Germinal center (tissue), 1 donor: ENCODE results near the gene ADARB1.

Source experiments
- DNase-seq: peaks from one replicate; pipeline ENCODE4 v3.0.0; 2012; ENCODE audit warnings: mixed read lengths, low spot score

Gene ADARB1

GRCh38 chr21:45039317-45040156, 34.8 kb upstream of the ADARB1 start:
- DNase-seq = no peak

DNA sequence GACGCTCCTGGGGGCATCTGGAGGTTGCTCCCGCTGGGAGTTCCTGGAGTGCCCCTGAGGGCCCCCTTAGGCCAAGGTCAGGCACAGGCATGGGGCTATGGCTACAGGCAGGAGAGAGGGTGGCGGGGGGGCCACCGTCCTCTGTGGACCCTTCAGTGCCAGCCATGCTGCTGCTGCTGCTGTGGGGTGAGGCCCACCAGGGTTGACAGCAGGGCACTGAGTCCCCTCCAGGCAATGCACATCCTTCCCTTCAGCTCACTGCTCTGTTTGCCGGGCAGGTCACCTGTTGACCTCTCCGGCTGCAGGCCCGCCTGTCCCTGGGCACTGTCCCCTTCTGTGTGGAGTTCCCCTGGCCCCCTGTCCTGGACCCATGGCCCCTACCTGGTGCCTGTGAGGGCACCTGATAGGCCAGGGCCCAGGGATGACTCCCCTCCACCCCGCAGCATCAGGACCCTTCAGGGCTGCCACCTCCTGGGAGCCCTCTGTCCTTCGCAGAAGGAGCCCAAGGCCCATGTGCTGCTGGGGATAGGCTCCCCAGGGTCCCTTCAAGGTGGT, 34.1 kb upstream of the ADARB1 start:
- DNase-seq = no peak

- no peak for DNase-seq
Observed at GRCh38 chr21:45040739-45041138, 33.6 kb upstream of the ADARB1 start.

DNA sequence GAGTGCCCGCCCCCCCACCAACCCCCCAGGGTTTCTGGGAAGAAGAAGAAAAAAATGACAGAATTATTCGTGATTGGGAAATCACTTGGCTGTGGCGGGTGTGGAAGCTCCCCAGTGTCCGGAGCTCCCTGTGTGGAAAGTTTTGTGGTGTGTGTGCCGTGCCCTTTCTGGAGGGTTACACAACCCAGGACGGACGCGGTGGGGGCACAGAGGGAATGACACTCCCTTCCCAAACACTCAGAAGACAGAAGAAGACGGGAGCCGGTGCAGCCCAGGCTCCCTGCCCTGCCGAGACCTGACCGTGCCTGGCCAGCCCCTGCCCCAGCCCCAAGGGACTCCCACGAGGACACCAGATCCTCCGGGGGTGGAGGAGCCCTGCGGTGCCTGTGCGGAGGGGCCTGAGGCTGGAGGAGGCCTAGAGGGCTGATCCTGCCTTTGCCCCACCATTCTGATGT, 33.0 kb upstream of the ADARB1 start:
- DNase-seq = no peak

GRCh38 chr21:45041984-45042663, 32.3 kb upstream of the ADARB1 start:
- DNase-seq = no peak

GRCh38 chr21:45042664-45043161, 31.7 kb upstream of the ADARB1 start:
- no peak for DNase-seq

GRCh38 chr21:45043541-45044020, 30.8 kb upstream of the ADARB1 start:
- DNase-seq = no peak

GRCh38 chr21:45045481-45045880, 28.9 kb upstream of the ADARB1 start:
- DNase-seq = no peak

DNA sequence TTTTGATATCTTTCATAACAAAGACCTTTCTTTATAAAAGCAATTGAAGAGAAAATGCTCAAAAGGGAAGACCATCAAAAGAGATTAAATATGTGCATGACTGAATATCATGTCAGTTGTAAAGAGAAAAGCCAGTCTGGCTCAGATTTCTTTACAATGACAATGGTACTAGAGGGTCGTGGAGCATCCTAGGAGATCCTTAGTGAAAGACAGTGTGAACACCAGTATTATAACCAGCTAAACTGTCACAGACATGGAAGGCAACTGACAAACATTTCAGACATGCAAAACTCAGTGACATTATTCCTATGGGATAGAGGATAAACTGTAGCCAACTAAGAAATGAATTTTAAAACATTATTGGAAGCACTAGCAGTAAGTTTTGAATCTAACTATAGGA, 27.1 kb upstream of the ADARB1 start:
- no peak for DNase-seq

DNA sequence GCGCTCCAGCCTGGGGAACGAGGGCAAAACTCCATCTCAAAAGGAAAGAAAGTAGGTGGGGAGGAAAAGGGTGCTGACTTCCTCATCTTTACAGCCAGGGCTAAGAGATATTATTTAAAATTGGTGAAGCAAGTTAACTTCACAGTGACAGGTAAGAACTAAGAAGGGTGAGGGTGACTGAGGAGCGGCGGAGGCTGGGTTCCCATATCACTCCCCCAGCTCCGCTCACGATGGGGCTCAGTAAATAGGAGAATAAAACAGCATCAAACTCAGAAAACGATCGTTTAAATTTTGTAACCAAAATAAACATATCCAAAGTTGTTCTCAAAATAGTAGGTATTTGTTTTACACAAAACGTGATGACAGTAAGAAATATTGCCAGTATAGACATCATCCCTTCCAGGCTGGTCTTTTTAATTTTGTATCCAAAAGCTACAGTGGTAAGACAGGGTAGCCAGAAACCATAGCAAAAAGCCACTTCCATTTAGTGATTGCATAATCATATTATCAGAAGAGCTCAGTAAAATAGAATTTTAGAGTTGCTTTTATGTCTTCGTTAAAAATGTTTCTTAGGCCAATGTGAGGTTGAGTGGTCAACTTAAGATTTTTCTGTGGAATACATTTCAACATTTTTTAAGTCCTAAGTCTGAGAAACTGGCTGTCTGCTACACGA, 26.2 kb upstream of the ADARB1 start:
- DNase-seq = no peak

DNA sequence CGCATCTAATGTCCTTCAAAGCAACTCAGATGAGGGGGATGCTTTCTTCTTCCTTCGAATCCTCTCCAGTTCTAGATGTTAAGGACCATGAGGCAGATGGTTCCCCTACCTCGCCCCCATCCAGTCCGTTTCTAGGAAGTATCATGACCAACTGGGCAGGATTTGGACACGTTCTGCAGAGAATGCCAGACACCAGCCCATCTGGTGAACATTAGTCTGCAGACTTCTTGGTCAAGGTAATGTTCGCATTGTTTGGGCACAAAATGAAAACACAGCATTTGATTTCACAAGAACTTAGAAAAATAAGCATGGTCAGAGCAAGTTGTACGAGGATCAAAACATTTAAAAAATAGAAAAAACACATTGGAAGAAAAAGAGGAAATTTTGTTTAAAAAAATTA, 25.4 kb upstream of the ADARB1 start:
- DNase-seq = no peak

GRCh38 chr21:45049714-45050344, 24.6 kb upstream of the ADARB1 start:
- DNase-seq = no peak

DNA sequence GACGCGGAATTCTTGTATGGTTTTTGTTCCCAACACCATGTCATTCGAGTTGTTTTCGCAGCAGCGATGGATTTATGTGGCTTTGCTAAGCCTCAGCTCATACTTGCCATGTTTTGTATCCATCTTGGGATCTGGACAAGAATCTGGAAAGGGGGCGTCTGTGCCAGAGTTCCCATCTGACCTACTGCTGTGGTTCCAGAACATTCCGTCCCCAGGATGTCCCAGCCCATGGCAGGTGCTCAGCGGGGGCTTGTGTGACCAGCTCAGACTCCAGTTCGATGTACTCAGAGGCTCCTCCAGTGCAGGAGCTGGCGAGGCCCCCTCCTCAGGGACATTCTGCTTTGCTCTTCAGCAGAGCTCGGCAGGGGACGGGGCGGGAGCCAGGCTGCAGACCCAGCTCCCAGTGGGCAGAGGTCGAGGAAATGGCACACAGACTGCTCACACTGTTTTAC, 24.0 kb upstream of the ADARB1 start:
- no peak for DNase-seq

- DNase-seq = no peak
Observed at GRCh38 chr21:45050797-45051489, 23.4 kb upstream of the ADARB1 start.

DNA sequence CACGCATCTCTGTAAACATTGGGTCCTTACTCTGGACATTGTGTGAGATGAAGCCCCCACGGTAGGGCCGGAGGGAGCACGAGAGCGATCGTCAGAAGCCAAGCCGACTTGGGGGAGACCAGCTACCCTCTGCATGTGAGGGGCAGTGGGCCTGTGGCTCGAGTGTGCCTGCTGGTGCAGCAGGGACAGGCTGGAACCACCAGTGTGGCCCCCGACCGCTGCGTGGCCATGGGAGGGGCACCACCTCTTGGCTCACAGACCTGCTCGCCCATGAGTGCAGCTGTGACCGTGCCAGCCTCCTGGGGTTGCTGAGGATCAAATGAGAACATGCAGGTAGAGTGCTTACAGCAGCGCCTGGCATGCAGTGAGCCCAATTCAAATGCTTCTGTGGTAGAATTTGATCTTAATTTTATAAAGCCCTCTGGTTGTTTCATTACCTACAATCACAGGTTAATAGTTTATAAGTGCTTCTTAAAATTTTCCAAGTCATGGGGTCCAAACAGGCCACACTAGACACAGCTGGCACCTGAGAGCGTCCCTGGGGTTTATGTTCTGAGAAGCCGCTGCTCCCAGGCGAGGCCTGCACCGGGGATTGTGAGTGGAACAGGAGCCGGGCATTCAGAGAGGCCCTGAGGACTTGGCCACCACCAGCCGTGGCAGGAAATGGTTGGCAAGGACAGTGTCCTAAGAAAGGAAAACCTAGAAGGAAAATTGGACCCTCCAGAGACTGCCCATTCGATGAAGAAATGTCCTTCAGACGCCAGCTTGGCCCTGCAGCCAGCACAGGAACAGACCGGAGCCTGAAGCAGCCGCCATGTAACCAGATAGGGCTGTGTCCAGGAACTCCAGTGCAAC, 22.6 kb upstream of the ADARB1 start:
- no peak for DNase-seq

GRCh38 chr21:45052960-45053359, 21.4 kb upstream of the ADARB1 start:
- DNase-seq = no peak

DNA sequence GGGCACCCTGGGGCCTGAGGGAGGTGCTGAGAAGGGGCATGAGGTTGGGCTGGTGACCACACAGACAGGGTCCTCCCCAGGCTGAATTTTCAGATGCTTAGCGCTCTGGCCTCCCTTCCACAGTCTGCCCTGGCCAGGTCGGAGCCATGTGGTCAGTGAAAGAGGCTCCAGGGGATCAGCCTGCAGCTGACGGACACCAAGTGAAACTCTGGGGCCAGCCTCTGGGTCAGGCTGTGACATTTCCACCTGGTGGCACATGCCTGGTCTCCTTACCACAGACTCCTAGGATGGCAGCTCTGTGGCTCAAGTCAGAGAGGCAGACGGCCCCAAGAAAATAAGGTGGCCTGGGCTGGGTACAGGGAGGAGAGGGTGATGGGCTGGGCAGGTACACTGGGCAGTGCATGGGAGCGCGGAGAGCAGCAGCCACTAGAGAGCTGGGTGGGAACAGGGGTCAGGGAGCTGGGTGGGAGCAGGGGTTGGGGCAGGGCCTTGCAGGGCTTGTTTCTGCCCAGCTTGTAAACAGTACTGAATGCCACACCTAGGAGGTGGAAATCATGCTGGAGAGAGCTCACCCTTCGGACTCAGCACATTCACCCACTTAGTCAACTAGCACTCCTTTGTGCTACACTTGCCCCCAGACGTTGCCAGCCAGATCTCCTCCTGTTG, 20.7 kb upstream of the ADARB1 start:
- DNase-seq = no peak

GRCh38 chr21:45054227-45054926, 20.0 kb upstream of the ADARB1 start:
- no peak for DNase-seq
